ENCODE measurements around the gene HLA-DOB. TPM values are rescaled to one million over a fixed set of nuclear protein-coding genes. Genes with fewer than 3 reads are reported as not detected.
A peak's percentile ranks its signal among the peaks of the same experiment; 100 is the strongest.

HLA-DOB gene
- total and polyA plus RNA-seq, 11 donors, result 0.25 to 2.7 (median 0.60) TPM; not detected in 2

DNA sequence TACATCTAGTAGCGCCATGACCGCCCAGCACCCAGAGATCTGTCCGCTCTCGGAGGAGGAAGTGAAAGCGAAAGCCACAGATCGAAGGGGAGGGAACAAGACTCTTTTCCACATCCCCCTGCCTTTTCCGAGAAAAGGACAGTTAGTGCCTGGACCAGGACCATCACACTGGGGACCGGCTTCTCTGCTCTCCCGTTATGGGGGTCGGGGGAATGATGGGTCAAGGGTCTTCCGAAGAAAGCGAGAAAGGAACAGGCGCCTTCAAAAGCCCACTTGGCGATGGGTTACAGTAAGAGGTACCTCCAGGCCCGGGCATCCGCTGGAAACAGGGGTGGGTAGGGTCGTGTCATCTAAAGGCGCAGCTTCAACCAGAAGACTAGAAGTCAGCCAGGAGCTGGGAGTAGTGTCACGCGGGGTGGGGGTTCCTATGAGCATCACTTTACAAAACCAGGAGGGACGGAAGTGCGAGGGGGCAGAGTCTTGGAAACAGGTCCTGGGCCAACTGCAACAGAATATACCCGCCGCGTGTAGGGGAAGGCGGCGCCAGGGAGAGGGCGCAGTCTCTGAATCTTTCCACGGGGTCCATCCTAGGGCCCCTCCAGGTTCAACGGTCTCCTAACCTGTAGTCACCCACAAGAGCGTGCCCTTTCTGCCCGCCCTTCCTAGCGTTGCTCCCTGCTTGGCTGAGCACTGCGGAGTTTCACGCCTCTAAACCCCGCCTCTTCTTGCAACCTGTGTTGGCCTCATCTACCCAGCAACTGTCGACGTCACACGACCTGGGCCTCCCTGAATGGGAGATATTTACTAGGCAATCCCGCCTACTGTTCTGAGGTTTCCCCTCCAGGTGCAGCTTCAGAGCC, 27.4 kb upstream of the HLA-DOB start, which contains the start of gene PSMB8:
Gene PSMB8, minus strand, starts transcription at position 69 of the 860 bp plus-strand sequence. Its CDS starts 51 bp downstream, at position 18.
- Histone ChIP-seq H3K9me3 (no peaks in the 10 kb centered on the region), H3K27me3 (no peaks in the 10 kb centered on the region), H3K4me1 (peaks cover 0 to 85% (median 16%) of the 10 kb centered on the region in 12 donors), H3K4me3 (peak within 1 kb of the TSS; percentile 61 to 93 (median 81)), H3K36me3 (peaks cover 0 to 77% (median 64%) of the 10 kb centered on the region in 9 donors), H3K27ac (peak within 1 kb of the TSS; percentile 80 to 100 (median 96))
- WGBS, 4 donors, result 0 to 2% (median 1%) methylated on average over 38 to 40 of the region's 40 CpGs
- ATAC-seq (peak; percentile 94 to 97 (median 96)), DNase-seq (peak; percentile 95 to 97 (median 96))
- TF ChIP-seq POLR2A (IDR thresholded peaks at IDR 0.05), result peak in 1 of 2 donors; percentile 85
- TF ChIP-seq, protein P1, sequence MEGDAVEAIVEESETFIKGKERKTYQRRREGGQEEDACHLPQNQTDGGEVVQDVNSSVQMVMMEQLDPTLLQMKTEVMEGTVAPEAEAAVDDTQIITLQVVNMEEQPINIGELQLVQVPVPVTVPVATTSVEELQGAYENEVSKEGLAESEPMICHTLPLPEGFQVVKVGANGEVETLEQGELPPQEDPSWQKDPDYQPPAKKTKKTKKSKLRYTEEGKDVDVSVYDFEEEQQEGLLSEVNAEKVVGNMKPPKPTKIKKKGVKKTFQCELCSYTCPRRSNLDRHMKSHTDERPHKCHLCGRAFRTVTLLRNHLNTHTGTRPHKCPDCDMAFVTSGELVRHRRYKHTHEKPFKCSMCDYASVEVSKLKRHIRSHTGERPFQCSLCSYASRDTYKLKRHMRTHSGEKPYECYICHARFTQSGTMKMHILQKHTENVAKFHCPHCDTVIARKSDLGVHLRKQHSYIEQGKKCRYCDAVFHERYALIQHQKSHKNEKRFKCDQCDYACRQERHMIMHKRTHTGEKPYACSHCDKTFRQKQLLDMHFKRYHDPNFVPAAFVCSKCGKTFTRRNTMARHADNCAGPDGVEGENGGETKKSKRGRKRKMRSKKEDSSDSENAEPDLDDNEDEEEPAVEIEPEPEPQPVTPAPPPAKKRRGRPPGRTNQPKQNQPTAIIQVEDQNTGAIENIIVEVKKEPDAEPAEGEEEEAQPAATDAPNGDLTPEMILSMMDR (IDR thresholded peaks at IDR 0.05), result peak in 7 of 12 donors; percentile 17 to 57 (median 35)
- intact Hi-C loops (cut with DNase I), result loop anchor here in 4 of 10 donors (1.0 to 5.0 kb wide), 4 partner anchors 8 to 128 kb away; partner anchors contain the start of genes TAP1 (in 3 of the 4) and BRD2 (in 1 of the 4)

DNA sequence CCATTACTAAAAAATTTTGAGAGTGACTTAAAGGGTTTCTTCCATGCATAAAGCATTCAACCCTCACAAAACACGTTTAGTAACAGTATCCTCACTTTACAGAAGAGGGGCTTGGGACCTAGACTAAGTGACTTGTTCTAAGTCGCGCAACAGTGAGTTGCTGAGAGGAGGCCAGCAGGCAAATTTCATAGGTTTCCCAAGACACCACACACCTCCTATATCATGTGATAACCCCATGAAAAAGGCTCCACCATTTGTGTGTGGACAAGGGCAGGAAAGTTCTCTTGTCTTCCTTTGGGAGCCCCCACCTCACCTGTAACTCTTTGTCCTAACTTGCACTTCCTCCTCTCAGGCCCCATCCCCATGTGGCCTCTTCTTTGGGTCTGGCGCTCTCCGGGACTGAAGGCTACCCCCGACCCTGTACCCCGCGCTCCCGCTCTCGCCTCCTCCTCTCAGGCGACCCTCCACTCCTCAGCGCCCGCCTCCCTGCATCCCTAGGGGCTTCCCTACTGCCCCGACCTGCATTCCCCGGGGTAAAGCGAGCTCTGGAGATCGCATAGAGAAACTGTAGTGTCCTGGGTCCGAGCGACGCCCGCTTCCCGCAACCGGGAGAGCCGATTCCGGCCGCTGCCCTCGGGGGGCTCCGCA, 26.7 kb upstream of the HLA-DOB start:
- WGBS, 4 donors, result 9 to 14% (median 10%) methylated on average over 25 to 28 of the region's 28 CpGs
- TF ChIP-seq, protein P1 (IDR thresholded peaks at IDR 0.05), result no peak
- TF ChIP-seq POLR2A (IDR thresholded peaks at IDR 0.05), result no peak
- ATAC-seq (peak in 1 of 4 donors; percentile 1), DNase-seq (peak in 3 of 5 donors; percentile 11 to 29 (median 17))
- Histone ChIP-seq H3K27ac (peak overlapping the region; percentile 80 to 100 (median 96)), H3K9me3 (no peaks in the 10 kb centered on the region), H3K27me3 (no peaks in the 10 kb centered on the region), H3K4me3 (peak overlapping the region; percentile 61 to 93 (median 81)), H3K36me3 (peaks cover 0 to 69% (median 56%) of the 10 kb centered on the region in 9 donors), H3K4me1 (peaks cover 0 to 77% (median 17%) of the 10 kb centered on the region in 12 donors)
- intact Hi-C loops (cut with DNase I), result loop anchor here in 2 of 10 donors (5.0 kb wide), 2 partner anchors 124 to 129 kb away; partner anchors contain the start of gene BRD2 (in 1 of the 2)

DNA sequence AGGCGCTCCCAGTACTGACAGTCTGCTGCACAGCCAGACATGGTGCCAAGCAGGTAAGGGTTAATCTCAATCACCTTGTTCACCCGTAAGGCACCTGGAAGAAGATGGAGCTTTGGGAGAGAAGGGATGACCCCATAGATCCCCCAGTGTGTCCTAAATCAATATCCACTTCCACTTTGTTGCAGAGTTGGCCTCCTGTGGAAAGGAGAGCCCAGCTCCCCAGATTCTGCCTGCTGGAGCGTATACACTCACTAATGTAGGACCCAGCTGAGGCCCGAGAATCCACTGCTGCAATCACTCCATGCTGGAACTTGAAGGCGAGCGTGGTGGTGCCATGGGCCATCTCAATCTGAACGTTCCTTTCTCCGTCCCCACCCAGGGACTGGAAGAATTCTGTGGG, 25.9 kb upstream of the HLA-DOB start:
- DNase-seq, result peak in 1 of 5 donors; percentile 33
- intact Hi-C loops (cut with DNase I), result loop anchor here in 2 of 10 donors (5.0 kb wide), 2 partner anchors 125 to 130 kb away; partner anchors contain the start of gene BRD2 (in 1 of the 2)
- Histone ChIP-seq H3K9me3 (no peaks in the 10 kb centered on the region), H3K4me3 (peak overlapping the region in 9 of 12 donors; percentile 64 to 93 (median 83)), H3K36me3 (peaks cover 0 to 61% (median 49%) of the 10 kb centered on the region in 9 donors), H3K4me1 (peaks cover 0 to 72% (median 20%) of the 10 kb centered on the region in 12 donors), H3K27ac (peak overlapping the region in 8 of 12 donors; percentile 92 to 100 (median 98)), H3K27me3 (no peaks in the 10 kb centered on the region)
- ATAC-seq, result no peak
- 78 to 87% (median 81%) methylated on average over 8 of the region's 8 CpGs for WGBS, 4 donors
- no peak for TF ChIP-seq POLR2A (IDR thresholded peaks at IDR 0.05)
- TF ChIP-seq, protein P1 (IDR thresholded peaks at IDR 0.05), result no peak

All from heart left ventricle (tissue), 16 donors.